Activated naive CD4-positive, alpha-beta T cell treated with anti-CD3 and anti-CD28 coated beads, Interleukin-2, amount 50 U/mL, for 72 hours (primary cell): ENCODE results near the gene MINAR2. TPM values are rescaled to one million over a fixed set of nuclear protein-coding genes. Genes with fewer than 3 reads are reported as not detected.

Source experiments
- ATAC-seq, 2 donors: fragments of 150-1000 bp; cut with Tn5 transposase; 2 replicates each; pipeline ENCODE4 v1.10.0; 2021; ENCODE audit warnings: mild to moderate bottlenecking in 2 of 2, moderate library complexity in 2 of 2
- DNase-seq, 2 donors: peaks; one replicate each; pipeline ENCODE4 v3.0.0; 2021 to 2022; ENCODE audit warnings: low spot score in 2 of 2
- H3K27ac Mint-ChIP-seq, 2 donors: one replicate each; pipeline ENCODE4 v1.8.0; 2022; ENCODE audit warnings: mild to moderate bottlenecking in 2 of 2, mixed read lengths in 2 of 2
- H3K36me3 Mint-ChIP-seq, 2 donors: one replicate each; pipeline ENCODE4 v1.8.0; 2022; ENCODE audit warnings: mixed read lengths in 2 of 2
- H3K9me3 Mint-ChIP-seq, 2 donors: one replicate each; pipeline ENCODE4 v1.8.0; 2022; ENCODE audit warnings: mixed read lengths in 2 of 2
- total RNA-seq, 2 donors: library from RNA; stranded (reverse); gene quantifications; one replicate each; pipeline ENCODE4 v1.2.3, GENCODE V29; 2022

MINAR2 gene
- total RNA-seq, 2 donors from 2014 or later, result not detected

DNA sequence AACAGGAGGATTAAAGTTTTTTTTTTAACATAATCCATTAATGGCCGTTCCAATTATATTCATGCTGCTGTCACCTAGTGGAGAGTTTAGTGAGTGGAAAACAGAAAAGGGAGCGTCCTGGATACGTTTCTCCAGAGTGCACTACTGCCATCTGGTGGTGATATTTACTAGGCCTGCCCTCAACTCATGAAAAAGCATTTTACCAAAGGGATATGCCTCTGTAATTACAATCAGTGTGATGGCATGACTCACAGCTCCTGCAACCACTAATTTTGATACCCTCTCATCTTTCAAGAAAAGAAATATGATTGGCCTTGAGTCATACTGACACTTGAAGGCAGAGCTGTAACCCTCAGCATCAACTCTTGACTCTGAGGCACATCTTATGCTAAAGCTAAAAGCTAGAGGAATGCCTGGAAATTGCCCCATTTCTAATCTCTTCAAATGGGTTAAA, 20.1 kb downstream of the MINAR2 start:
- no peaks in the 10 kb centered on the region for H3K9me3 Mint-ChIP-seq
- peak in 1 of 2 donors; percentile 74 for DNase-seq
- no peaks in the 10 kb centered on the region for H3K36me3 Mint-ChIP-seq
- peak; percentile 88 to 99 for ATAC-seq
- peak overlapping the region in 1 of 2 donors; percentile 65 for H3K27ac Mint-ChIP-seq

GRCh38 chr5:129768735-129769134, 20.8 kb downstream of the MINAR2 start:
- Mint-ChIP-seq H3K27ac (no peak overlapping the region), H3K36me3 (no peaks in the 10 kb centered on the region), H3K9me3 (no peaks in the 10 kb centered on the region)
- ATAC-seq (no peak), DNase-seq (no peak)

- no peak for DNase-seq
- Mint-ChIP-seq H3K9me3 (no peaks in the 10 kb centered on the region), H3K27ac (no peak overlapping the region)
Observed at GRCh38 chr5:129770024-129770820, 22.3 kb downstream of the MINAR2 start.

GRCh38 chr5:129771058-129771838, 23.4 kb downstream of the MINAR2 start:
- H3K36me3 Mint-ChIP-seq, result no peaks in the 10 kb centered on the region
- H3K9me3 Mint-ChIP-seq, result no peaks in the 10 kb centered on the region
- no peak overlapping the region for H3K27ac Mint-ChIP-seq
- ATAC-seq (peak in 1 of 2 donors; percentile 37), DNase-seq (peak in 1 of 2 donors; percentile 61)

More at GRCh38 chr5:129770024-129770820, 22.3 kb downstream of the MINAR2 start:
- no peaks in the 10 kb centered on the region for H3K36me3 Mint-ChIP-seq
- no peak for ATAC-seq

GRCh38 chr5:129773376-129773775, 25.5 kb downstream of the MINAR2 start:
- Mint-ChIP-seq H3K36me3 (no peaks in the 10 kb centered on the region), H3K27ac (no peak overlapping the region), H3K9me3 (no peaks in the 10 kb centered on the region)
- no peak for DNase-seq
- no peak for ATAC-seq

GRCh38 chr5:129781594-129781993, 33.7 kb downstream of the MINAR2 start:
- H3K27ac Mint-ChIP-seq, result no peak overlapping the region
- ATAC-seq (no peak), DNase-seq (no peak)
- H3K36me3 Mint-ChIP-seq, result no peaks in the 10 kb centered on the region
- no peaks in the 10 kb centered on the region for H3K9me3 Mint-ChIP-seq

DNA sequence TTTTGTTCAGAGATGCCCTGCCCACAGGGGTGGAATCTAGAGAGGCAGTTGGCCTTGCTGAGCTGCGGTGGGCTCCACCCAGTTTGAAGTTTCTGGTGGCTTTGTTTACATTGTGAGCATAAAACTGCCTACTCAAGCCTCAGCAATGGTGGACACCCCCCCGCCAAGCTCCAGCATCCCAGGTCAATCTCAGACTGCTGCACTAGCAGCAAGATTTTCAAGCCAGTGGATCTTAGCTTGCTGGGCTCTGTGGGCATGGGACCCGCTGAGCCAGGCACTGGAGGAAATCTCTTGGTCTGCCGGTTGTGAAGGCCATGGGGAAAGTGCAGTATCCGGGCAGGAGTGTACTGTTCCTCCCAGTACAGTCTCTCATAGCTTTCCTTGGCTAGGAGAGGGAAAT, 55.5 kb downstream of the MINAR2 start:
- peaks cover 8 to 18% of the 10 kb centered on the region in 2 donors for H3K36me3 Mint-ChIP-seq
- no peak overlapping the region for H3K27ac Mint-ChIP-seq
- no peak for DNase-seq
- H3K9me3 Mint-ChIP-seq, result peaks cover 13 to 21% of the 10 kb centered on the region in 2 donors
- ATAC-seq, result no peak

DNA sequence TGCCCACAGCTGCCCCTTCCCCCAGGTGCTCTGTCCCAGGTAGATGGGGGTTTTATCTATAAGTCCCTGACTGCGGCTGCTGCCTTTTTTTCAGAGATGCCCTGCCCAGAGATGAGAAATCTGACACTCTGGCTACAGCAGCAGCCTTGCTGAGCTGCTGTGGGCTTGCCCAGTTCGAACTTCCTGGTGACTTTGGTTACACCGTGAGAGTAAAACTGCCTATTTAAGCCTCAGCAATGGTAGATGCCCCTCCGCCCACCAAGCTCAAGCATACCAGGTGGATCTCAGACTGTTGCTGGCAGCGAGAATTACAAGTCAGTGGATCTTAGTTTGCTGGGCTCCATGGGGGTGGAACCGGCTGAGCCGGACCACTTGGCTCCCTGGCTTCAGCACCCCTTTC, 56.8 kb downstream of the MINAR2 start:
- no peak overlapping the region for H3K27ac Mint-ChIP-seq
- H3K36me3 Mint-ChIP-seq, result peaks cover 0 to 11% of the 10 kb centered on the region in 2 donors
- ATAC-seq (no peak), DNase-seq (no peak)
- H3K9me3 Mint-ChIP-seq, result peaks cover 6 to 13% of the 10 kb centered on the region in 2 donors

- no peaks in the 10 kb centered on the region for H3K36me3 Mint-ChIP-seq
- H3K9me3 Mint-ChIP-seq, result peaks cover 0 to 2% of the 10 kb centered on the region in 2 donors
- DNase-seq (no peak), ATAC-seq (no peak)
- H3K27ac Mint-ChIP-seq, result no peak overlapping the region
Observed at GRCh38 chr5:129807162-129807814, 59.4 kb downstream of the MINAR2 start.

Other genes starting within 250 kb of the MINAR2 start
- not detected for gene CHSY3, start 156.4 kb downstream of the MINAR2 start, total RNA-seq